Activated naive CD8-positive, alpha-beta T cell (primary cell): ENCODE results near the gene COPZ2.
"Not testable (repeated sequence)": the region's sequence is repeated elsewhere in the genome, so short reads cannot be mapped to it uniquely, and the experiment has no call there.

ENCODE experiments used
- H3K27ac Mint-ChIP-seq: one replicate; pipeline ENCODE4 v1.8.0; 2021; ENCODE audit warnings: mixed read lengths
- H3K27me3 Mint-ChIP-seq: one replicate; pipeline ENCODE4 v1.8.0; 2021; ENCODE audit warnings: mixed read lengths
- H3K36me3 Mint-ChIP-seq: one replicate; pipeline ENCODE4 v1.8.0; 2021; ENCODE audit warnings: mixed read lengths
- H3K4me1 Mint-ChIP-seq: one replicate; pipeline ENCODE4 v1.8.0; 2021; ENCODE audit warnings: low read depth, mixed read lengths
- H3K4me3 Mint-ChIP-seq: one replicate; pipeline ENCODE4 v1.8.0; 2021; ENCODE audit warnings: mild to moderate bottlenecking, mixed read lengths
- H3K9me3 Mint-ChIP-seq: one replicate; pipeline ENCODE4 v1.8.0; 2021; ENCODE audit warnings: low read depth, mixed read lengths

COPZ2 gene

DNA sequence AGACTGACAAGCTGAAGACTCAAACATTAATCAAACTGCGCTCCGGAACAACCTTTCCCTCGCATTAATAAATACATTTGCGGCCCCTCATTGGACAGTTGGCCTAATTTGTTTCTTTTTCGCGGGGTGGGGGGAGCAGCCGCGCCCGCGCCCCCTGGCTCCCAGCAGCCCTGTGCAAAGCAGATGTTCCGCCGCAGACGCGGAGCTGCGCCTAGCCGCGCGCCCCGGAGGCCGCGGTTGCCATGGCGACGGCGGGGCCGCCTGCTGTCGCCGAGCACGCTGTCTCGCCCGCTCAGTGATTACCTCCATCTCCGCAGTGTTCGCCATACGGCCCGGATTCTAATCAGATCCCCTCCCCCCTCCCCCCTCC, 25.5 kb downstream of the COPZ2 start:
- no peaks in the 10 kb centered on the region for H3K9me3 Mint-ChIP-seq
- peak overlapping the region; percentile 87 for H3K4me3 Mint-ChIP-seq
- H3K27me3 Mint-ChIP-seq = peaks cover 28% of the 10 kb centered on the region
- H3K4me1 Mint-ChIP-seq = peaks cover 10% of the 10 kb centered on the region
- H3K27ac Mint-ChIP-seq = no peak overlapping the region
- H3K36me3 Mint-ChIP-seq = no peaks in the 10 kb centered on the region

DNA sequence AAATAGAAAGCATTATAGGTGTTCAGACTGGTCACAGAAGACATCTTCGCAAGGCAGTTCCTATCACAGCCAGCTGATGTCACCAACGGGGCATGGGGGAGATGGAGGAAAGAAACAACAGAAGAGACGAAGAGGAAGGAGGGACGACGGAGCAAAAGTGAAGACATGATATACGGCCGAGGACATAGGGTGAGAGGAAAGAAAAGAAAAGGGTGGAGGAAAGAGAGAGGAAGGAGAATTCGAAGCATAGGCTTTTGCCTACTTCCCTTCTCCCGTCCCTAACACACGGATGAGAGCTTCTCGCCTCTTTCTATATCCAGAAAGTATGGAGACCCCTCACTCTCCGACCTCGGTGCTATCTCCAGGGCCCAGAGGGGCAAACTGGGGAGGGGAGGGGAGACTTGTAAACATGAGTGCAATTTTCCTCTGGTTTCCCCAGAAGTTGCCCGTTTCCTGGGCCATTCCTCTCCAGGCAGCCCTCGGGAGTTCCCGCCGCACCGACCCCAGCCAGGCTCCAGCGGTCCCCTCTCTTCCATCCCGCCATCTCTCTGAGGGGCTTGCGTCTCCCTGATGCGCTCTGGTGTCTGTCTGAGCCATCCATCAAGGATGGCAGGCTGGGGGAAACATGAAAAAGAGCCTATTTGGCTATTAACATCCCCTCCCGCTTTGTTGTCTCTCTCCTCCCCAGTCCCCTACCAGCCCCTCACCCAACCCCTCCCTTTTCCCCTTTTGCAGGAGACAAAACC, 26.0 kb downstream of the COPZ2 start:
- H3K36me3 Mint-ChIP-seq = no peaks in the 10 kb centered on the region
- no peak overlapping the region for H3K27ac Mint-ChIP-seq
- peak overlapping the region; percentile 87 for H3K4me3 Mint-ChIP-seq
- no peaks in the 10 kb centered on the region for H3K9me3 Mint-ChIP-seq
- H3K4me1 Mint-ChIP-seq = peaks cover 10% of the 10 kb centered on the region
- peaks cover 31% of the 10 kb centered on the region for H3K27me3 Mint-ChIP-seq

DNA sequence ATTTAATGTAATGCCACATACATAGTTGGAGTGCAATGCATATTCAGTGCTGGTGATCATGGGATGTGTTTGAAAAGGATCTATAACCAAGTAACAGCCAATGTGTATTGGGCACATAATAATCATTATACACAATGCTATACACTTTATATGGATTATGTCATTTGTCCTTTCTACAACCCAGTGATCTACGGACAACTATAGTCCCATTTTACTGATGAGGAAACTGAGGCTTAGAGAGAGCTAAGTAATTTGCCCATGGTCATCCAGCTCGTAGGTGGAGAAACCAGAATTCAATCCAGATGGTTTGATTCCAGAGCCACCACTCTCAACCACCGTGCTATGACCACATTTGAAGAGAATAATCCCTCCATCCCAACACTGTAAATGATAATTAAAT, 27.4 kb downstream of the COPZ2 start:
- Mint-ChIP-seq H3K27me3 (peaks cover 32% of the 10 kb centered on the region), H3K4me1 (peaks cover 10% of the 10 kb centered on the region), H3K36me3 (no peaks in the 10 kb centered on the region), H3K9me3 (no peaks in the 10 kb centered on the region), H3K27ac (no peak overlapping the region), H3K4me3 (no peak overlapping the region)

DNA sequence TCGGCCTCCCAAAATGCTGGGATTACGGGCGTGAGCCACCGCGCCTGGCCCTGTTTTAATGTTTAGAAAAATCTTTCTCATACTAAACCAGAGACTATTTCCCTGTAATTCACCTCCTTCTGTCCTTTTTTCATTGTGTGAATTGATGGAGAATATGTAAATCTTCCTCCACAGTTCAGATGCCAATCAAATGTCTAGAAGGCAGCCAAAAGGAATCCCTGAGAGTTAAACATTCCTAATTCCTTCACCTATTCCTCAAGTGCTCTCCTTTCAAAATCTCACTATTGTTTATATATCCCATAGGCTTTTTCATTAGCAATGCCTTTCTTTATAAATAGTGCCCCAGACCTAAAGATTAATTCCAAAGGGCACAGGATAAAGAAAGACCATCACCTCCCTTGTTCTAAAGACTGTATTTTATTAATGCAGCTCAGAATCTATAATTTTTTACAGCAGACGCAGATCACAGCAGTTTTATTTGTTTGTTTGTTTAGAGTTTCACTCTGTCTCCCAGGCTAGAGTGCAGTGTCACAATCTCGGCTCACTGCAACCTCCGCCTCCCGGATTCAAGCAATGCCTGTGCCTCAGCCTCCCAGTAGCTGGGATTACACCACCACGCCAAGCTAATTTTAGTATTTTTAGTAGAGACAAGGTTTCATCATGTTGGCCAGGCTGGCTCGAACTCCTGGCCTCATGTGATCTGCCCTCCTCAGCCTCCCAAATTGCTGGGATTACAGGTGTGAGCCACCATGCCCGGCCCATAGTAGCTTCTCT, 30.5 kb downstream of the COPZ2 start:
- peaks cover 18% of the 10 kb centered on the region for H3K27me3 Mint-ChIP-seq
- peaks cover 8% of the 10 kb centered on the region for H3K4me1 Mint-ChIP-seq
- no peak overlapping the region for H3K27ac Mint-ChIP-seq
- no peaks in the 10 kb centered on the region for H3K36me3 Mint-ChIP-seq
- no peak overlapping the region for H3K4me3 Mint-ChIP-seq
- H3K9me3 Mint-ChIP-seq = no peaks in the 10 kb centered on the region

DNA sequence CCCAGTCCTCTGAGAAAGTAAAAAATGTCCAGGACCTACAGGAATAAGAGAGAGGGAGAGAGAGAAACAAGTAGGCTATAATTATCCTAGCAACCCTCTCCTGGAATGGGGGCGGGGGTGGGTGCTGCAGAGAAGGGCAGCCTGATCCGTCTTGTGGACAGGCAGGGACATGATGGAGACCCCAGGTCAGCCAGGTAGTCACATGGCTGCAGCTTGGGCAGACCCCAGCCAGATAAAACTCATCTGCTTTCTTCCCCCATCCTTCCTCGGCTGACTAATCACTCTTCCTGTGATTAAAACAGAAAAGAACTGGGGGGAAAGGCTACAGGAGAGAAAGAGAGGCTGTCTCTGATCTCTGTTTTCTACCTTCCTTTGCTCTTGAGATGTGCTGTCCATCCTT, 32.6 kb downstream of the COPZ2 start:
- Mint-ChIP-seq H3K27me3 (peaks cover 7% of the 10 kb centered on the region), H3K9me3 (no peaks in the 10 kb centered on the region), H3K4me1 (no peaks in the 10 kb centered on the region), H3K4me3 (no peak overlapping the region), H3K36me3 (no peaks in the 10 kb centered on the region), H3K27ac (no peak overlapping the region)

DNA sequence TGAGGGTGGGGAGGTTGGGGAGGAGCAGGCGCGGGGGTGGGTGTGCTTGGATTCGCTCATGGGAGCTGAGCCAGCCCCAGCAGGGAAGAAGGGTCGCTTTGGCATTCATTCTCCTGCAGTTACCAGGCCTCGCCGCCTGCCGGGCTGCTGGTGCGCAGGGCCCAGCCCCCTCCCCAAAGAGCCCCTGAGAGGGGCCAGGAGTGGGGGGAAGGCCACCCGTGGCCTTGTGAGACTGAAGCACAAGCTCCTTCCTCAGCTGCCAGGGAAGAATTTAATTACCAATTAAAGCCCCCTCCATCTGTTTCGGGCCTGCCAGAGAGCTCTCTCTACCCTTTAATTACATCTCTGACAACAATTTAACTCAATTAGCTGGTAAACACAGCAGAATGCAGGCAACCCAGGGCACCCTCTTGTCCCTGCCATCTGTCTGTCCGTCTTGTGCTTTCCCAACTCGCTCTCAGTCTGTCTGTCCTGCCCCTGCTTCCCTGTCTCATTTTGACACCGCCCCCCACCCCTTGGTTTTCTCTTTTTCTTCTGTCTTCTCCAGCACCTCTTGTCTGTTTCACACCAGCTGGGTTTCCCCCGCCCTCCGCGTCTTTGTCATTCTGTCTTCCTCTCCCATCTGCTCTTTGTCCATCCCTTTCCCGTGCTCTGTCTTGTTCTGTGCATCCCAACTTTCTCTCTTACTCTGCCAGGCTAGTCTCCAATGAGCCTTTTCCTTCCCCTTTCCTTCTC, 34.0 kb downstream of the COPZ2 start:
- Mint-ChIP-seq H3K27me3 (peaks cover 7% of the 10 kb centered on the region), H3K36me3 (no peaks in the 10 kb centered on the region), H3K9me3 (no peaks in the 10 kb centered on the region), H3K4me3 (no peak overlapping the region), H3K27ac (no peak overlapping the region), H3K4me1 (no peaks in the 10 kb centered on the region)

DNA sequence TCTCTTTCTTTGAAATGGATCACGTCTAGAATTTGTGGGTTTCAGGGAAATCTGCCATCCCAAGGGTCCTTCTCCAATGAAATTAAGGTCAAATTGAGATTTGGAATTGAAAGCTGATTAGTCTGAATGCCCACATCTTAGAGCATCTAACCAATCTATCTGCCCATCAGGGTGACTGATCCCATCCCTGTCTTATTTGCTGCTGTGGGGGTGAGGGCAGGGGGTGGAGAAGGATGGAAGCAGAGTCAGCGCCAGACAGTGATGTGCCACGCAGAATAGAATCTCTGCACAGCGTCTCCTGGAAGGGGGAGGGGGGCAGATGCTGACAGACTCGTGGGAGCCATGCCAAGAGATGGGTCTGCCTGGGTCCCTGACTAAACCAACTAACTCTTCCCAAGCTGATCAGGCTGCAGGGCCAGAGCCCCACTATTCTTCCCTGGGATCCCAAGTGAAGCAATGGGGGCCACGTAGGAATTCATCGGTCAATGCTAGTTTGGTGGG, 34.6 kb downstream of the COPZ2 start:
- Mint-ChIP-seq H3K27me3 (peaks cover 7% of the 10 kb centered on the region), H3K27ac (peak overlapping the region; percentile 1), H3K36me3 (no peaks in the 10 kb centered on the region), H3K9me3 (no peaks in the 10 kb centered on the region), H3K4me3 (no peak overlapping the region), H3K4me1 (no peaks in the 10 kb centered on the region)

DNA sequence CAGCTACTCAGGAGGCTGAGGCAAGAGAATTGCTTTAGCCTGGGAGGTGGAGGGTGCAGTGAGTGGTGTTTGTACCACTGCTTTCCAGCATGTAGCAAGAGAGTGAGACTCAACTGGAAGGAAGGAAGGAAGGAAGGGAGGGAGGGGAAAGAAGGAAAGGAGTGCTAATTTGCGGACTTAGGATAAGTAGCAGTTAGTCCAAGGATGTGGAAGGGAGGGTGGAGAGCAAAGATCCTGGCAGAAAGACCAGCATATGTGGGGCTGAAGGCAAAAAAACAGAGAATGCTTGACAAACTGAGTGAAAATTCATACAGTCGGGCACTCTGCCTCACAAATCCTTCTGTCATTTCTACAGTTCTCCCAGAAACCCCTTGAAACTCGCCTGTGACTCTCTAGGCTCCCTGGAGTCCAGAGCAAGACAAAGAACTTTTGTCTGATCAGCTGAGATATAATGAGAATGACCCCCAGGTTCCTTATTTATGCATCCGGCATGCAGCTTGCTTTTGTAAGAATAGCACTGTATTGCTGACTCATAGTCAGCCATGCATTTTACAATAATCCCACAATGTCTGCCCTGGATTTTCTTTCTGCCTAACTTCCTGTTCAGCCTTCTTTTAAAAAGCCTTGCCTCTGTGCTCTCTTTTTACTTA, 35.2 kb downstream of the COPZ2 start:
- H3K27ac Mint-ChIP-seq = no peak overlapping the region
- no peaks in the 10 kb centered on the region for H3K4me1 Mint-ChIP-seq
- peaks cover 7% of the 10 kb centered on the region for H3K27me3 Mint-ChIP-seq
- H3K9me3 Mint-ChIP-seq = no peaks in the 10 kb centered on the region
- no peak overlapping the region for H3K4me3 Mint-ChIP-seq
- H3K36me3 Mint-ChIP-seq = no peaks in the 10 kb centered on the region

DNA sequence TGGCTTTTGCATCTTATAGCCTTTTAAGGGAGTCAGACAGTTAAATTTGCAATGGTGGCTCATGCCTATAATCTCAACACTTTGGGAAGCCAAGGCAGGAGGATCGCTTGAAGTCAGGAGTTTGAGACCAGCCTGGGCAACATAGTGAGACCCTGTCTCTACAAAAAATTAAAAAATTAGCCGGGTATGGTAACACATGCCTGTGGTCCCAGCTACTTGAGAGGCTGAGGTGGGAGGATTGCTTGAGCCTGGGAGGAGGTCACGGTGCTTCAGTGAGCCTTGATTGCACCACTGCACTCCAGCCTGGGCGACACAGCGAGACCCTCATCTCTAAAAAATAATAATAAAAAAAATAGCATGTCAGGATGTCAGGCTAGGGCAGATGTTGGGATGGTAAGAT, 35.9 kb downstream of the COPZ2 start:
- not testable (repeated sequence) for H3K27me3 Mint-ChIP-seq

DNA sequence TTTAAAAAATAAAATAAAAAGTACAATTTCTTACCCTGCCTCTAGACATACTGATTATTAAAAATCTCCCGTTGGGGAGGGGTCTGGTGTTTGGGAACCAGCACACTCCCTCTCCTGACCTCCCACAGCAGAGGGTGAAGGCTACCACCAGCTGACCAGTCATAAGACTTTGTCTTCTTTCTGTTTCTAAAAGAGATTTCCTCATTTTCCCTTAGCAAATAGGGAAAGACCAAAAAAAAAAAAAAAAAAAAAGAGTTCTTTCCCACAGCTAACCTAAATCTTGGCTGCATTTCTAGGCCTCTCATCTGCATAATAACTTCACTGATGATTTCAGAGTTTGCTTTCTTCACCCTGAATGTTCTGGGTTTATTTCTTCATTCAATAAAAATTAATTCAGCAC, 36.4 kb downstream of the COPZ2 start:
- no peak overlapping the region for H3K27ac Mint-ChIP-seq
- H3K4me1 Mint-ChIP-seq = no peaks in the 10 kb centered on the region

More for the DNA sequence above, 35.9 kb downstream of the COPZ2 start:
- not testable (repeated sequence) for H3K36me3 Mint-ChIP-seq, H3K27ac Mint-ChIP-seq, H3K9me3 Mint-ChIP-seq, H3K4me3 Mint-ChIP-seq, H3K4me1 Mint-ChIP-seq

DNA sequence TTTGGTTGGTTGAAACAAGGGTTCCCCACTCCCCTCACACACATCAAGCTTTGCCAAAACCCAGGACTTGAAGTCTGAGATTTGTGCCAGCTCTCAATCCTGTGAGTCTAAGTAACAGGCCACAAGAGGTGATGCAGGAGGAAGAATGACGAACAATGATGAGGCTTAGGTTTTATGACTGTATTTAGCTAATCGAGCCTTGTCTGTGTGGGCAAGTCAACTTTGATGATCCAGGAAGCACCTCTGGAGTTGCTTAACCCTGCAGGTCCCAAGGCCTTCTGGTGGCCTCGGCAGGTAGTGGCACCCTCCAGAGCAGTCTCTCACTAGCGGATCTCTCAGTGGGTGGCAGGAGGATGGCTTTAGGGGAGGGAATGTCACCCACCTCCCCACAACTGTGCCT, 38.0 kb downstream of the COPZ2 start:
- Mint-ChIP-seq H3K4me3 (no peak overlapping the region), H3K9me3 (no peaks in the 10 kb centered on the region), H3K27me3 (peaks cover 2% of the 10 kb centered on the region), H3K36me3 (no peaks in the 10 kb centered on the region), H3K27ac (peak overlapping the region; percentile 46), H3K4me1 (no peaks in the 10 kb centered on the region)

More for the DNA sequence above, 36.4 kb downstream of the COPZ2 start:
- Mint-ChIP-seq H3K9me3 (no peaks in the 10 kb centered on the region), H3K36me3 (no peaks in the 10 kb centered on the region), H3K27me3 (peaks cover 2% of the 10 kb centered on the region), H3K4me3 (no peak overlapping the region)

DNA sequence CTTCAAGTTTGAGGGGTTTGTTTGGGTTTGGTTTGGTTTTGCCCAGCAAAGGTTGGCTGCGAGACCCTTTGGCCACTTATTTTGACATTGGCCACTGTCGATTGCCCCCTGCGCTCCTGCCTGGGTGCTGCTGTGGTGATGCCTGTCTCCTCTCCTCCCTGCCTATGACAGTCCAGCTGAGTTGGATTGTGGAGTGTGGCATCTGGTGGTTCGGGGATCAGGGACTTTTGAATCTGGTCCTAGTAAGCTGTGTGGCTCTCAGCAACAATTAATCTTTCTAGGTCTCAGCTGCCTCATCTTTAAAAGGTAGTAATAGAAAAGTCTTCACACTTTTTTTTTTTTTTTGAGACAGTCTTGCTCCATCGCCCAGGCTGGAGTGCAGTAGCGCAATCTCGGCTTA, 39.6 kb downstream of the COPZ2 start:
- H3K27ac Mint-ChIP-seq = no peak overlapping the region
- no peaks in the 10 kb centered on the region for H3K36me3 Mint-ChIP-seq
- H3K27me3 Mint-ChIP-seq = no peaks in the 10 kb centered on the region
- no peaks in the 10 kb centered on the region for H3K9me3 Mint-ChIP-seq
- no peaks in the 10 kb centered on the region for H3K4me1 Mint-ChIP-seq
- H3K4me3 Mint-ChIP-seq = no peak overlapping the region

DNA sequence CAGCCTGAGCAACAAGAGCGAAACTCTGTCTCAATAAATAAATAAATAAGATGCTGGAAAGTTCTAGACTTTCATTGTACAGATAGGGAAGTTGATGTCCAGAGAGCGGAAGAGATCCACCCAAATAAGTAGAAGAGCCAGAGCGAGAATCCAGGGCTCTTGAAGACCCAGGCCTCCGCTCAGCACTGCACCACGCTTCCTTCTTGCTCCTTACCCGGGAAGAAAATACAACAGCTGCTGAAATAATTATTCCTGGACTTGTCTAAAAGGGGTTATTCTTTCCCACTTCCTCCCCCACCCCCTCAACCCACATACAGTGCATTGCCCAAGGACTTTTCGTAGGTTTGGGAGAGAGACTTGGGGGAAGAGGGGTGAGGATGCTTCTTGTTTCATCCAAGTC, 40.0 kb downstream of the COPZ2 start:
- H3K27ac Mint-ChIP-seq = no peak overlapping the region

DNA sequence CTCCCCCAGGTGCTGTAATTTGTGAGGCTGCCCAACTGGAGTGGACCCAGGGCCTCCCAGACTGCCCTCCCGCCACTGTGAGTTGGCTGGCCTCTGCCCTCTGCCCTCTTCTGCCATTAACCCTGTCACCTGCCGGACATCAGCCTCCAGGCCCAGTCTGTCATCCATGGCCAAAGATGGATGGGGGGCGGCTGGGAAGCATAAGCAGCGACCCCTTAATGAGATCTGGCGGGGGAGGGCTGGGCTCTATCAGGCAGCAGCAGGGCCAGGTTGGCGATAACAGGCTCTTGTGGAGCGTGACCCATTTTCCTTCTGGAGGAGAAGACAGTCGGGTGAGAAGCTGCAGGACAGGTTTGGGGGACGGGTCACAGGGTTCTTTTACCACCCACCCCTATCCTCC, 41.4 kb downstream of the COPZ2 start:
- Mint-ChIP-seq H3K9me3 (no peaks in the 10 kb centered on the region), H3K27ac (no peak overlapping the region), H3K4me1 (no peaks in the 10 kb centered on the region), H3K36me3 (no peaks in the 10 kb centered on the region), H3K27me3 (no peaks in the 10 kb centered on the region), H3K4me3 (no peak overlapping the region)

More for the DNA sequence above, 40.0 kb downstream of the COPZ2 start:
- H3K27me3 Mint-ChIP-seq = no peaks in the 10 kb centered on the region
- H3K4me1 Mint-ChIP-seq = no peaks in the 10 kb centered on the region
- H3K4me3 Mint-ChIP-seq = no peak overlapping the region
- no peaks in the 10 kb centered on the region for H3K36me3 Mint-ChIP-seq
- H3K9me3 Mint-ChIP-seq = no peaks in the 10 kb centered on the region
